Stimulated activated CD4-positive, alpha-beta T cell treated with anti-CD3 and anti-CD28 coated beads, Interleukin-4, amount 100 ng/mL, for 4 hours (primary cell): Measurements from ENCODE around the gene CCDC134.
"Not testable (repeated sequence)": the region's sequence is repeated elsewhere in the genome, so short reads cannot be mapped to it uniquely, and the experiment has no call there.

Experiments
- DNase-seq, 2 experiments: peaks; one replicate each; pipeline ENCODE4 v3.0.0-alpha.2; 2020

CCDC134 gene

DNA sequence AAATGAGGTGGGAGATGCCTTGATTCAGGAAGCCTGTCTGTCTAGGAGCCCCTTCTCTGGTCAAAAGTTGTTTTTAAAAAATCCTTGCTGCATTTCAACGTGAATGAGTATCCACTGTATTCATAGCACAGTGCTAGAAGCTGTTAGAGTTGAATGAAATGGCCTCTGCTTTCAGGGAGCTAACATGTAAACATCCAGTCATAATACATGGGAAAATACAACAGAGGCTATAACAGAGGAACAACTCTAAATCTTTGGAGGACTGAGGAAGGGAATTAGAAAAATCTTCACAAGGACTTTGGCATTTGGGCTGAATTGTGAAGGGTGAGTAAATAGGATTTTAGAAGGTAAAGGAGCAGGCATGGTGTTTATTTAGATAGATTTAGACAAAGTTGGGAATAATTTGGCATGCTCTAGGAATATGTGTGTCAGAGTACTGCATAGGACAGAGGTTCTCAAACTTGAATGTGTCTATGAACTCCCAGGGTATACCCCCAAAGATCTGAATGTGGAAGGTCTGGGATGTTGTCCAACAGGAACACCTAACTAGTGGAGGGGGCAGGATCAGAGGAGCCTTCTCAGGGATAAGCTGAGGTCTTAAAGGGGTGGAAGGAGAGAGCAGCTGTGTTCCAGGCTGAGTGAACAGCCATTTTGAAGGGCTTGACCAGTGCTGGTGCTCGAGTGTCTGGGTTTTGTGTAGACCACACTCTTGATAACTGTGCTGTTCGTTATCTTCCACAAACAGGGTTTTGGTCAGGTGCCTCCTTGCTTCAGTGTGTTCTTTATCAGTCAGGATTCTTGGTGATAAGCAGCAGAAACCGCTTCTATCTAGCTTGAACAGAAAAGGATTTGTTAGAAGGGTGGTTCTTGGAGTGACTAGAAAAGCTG is 45.1 kb downstream of the CCDC134 start:
- DNase-seq = no peak

- no peak for DNase-seq
Observed at GRCh38 chr22:41846268-41846987, 45.9 kb downstream of the CCDC134 start.

DNA sequence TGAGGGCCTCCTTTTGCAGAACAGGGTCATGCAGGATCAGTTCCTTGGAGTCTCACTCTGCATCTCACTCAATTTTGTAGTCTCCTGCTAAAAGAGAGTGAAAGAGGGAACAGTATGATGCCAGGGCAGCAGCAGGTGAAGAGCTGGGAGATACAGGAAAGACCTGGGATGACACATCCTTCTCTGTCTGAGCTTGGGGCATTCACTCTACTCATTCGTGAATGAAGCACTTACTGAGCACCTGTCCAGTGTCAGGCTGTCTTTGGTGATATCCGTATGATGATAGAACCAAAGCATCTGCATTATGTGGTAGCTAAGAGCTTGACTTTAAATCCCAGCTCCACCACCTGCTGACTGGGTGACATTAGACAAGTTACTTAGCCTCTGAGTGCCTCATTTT is 46.8 kb downstream of the CCDC134 start:
- no peak for DNase-seq

DNA sequence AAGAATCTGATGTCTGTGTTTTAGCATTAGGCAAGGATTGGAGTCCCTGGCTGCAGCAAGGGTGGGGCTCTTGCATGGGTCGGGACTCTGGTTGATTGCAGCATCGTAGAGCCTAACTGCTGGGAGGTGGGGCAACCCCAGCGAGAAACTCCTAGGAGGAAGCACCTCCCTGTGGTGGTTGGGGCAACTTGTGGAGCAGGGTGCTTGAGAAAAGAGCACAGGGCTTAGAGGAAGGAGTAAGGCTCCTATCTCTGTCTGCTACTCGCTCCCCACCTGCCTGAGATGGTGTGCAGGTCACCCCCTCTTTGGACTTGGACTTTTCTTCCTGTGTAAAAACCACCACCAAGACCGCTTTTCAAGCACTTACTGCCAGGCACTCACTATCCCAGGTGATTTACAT is 48.0 kb downstream of the CCDC134 start:
- DNase-seq = no peak

DNA sequence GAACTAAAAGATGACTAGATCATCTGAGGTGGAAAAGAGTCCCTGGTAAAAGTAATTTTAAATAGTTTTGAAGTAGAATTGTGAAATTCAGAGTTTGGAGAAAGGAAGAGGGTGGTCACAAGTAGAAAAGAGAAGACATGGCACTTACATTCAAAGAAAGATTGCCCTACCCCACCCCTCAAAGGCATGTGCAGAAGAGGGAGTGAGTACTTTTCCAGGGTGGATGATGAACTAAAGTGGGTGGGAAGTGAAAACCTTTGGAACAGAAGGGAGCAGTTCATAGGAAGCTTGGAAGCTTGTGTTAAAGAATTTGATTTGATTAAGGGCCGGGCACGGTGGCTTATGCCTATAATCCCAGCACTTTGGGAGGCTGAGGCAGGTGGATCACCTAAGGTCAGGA is 56.0 kb downstream of the CCDC134 start:
- DNase-seq = no peak

DNA sequence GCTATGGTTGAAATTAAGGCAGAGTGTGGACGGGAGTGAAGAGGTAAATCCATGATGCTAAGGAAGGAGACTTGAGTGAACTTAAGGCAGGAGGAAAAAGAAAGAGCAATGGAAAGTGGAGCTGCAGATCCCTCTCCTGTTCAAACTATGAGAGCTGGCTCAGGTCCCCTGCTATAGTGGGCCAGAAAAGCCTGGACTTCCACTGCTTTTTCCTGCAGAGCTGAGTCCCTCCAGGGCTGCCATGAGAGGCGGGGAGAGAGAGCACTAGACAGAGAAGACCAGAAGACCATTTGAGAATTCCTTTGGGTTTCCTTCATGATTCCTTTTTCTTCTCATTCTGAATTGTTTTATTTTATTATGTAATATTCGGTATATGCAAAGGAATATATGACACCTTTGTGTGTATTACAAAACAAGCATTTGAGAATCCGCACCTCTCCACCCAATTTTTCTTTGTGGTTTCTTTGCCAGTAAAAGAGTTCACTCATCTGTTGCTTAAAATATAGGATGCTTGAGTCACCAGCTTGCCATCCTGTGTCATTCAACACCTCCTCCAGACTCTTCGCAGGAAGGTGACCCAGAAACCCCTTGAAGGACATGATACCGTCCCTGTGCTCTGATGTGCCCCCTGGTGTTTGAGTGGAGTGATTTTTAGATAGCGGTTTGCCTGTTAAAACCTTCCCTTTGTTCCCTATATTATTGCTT is 56.8 kb downstream of the CCDC134 start:
- peak; percentile 60 to 85 for DNase-seq

GRCh38 chr22:41857860-41858199 is 57.4 kb downstream of the CCDC134 start:
- DNase-seq = no peak

GRCh38 chr22:41862160-41862529 is 61.7 kb downstream of the CCDC134 start:
- DNase-seq = peak; percentile 41 to 67

- DNase-seq = peak; percentile 50 to 52
Observed at GRCh38 chr22:41862530-41863266, 62.2 kb downstream of the CCDC134 start.

DNA sequence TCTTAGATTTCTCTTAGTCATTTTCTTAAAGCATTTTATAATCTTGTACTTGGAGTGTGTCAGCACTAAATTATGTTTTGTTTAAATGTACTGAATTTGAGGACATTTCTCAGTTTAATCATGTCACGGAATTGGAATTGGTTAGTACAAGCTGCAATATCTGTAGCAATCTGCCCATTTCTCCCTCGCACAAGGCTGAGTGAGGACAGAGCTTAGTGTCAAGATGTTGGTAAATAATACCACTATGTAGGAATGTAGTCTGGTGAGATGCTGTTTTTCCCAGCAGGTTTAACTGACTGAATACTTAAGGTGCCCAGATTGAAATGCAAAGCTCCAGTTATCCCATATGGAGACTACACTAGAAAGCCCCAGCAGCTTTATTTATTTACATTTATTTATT is 63.0 kb downstream of the CCDC134 start:
- no peak for DNase-seq

DNA sequence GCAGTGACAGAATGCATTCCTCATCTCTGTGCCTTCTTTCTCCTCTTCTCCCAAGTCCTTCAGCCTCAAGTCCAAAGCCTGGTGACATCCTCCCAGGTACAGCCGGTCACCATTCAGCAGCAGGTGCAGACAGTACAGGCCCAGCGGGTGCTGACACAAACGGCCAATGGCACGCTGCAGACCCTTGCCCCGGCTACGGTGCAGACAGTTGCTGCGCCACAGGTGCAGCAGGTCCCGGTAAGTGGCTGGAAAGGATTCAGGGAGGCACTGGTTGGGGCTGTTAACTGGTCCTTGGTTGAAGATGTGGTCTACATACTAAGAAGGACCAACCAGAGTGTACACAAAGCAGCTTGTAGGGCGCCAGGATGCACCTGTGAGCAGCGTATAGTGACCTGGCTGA is 68.1 kb downstream of the CCDC134 start:
- DNase-seq = no peak

- not testable (repeated sequence) for DNase-seq
Observed at GRCh38 chr22:41870081-41870480, 69.6 kb downstream of the CCDC134 start.

- DNase-seq = no peak
Observed at GRCh38 chr22:41870786-41871185, 70.3 kb downstream of the CCDC134 start.

- DNase-seq = peak in 1 of 2 experiments; percentile 38
Observed at GRCh38 chr22:41873391-41873790, 72.9 kb downstream of the CCDC134 start.

DNA sequence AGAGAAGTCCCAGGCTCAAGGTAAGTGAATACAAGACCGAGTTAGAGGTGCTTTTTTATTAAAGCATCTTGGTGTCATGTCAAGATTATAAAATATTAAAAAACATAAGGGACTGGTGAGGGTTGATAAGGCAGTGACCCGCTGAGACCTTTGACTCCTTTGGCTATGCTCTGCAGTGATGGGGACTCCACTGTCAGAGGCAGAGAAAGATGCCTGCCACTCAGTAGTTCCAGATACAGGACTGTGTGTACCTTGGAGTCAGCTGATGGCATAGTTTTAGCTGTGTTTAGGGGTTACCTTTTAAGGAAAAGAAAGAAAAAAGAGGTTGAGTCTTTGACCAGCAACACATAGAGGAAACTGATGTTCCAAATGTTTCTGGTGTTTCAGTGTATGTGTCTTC is 73.6 kb downstream of the CCDC134 start:
- no peak for DNase-seq

DNA sequence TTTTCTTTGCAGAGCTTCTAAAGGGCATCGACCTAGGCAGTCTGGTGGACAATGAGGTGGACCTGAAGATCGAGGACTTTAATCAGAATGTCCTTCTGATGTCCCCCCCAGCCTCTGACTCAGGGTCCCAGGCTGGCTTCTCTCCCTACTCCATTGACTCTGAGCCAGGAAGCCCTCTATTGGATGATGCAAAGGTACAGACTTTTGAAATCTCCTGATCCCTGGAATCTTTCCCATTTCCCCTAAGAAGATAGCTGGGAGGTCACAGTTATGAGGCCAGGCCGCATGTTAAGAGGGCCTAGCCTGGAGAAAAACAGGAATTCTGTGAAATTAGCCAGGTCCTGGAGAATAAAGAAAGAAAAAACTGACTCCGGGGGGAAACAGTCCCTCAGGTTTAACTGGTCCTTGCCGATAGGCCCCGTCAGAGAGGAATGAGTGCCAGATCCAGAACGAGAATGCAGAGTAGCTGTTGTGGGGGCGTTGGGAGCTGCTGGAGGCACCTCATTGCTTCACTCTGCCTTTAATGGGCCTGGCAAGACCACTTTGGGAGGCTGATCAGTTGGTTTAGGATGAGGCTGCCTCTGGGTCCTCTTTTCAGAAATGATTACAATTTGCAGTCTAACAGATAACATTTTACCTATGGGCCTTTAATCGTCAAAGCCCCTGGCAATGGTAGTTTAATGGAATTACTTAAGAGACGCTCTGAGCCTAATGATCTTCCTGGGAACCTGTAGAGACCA is 75.2 kb downstream of the CCDC134 start:
- DNase-seq = no peak
